Endothelial cell of hepatic sinusoid (primary cell): ENCODE measurements around the gene LGALS9.
"Not testable (repeated sequence)": the region's sequence is repeated elsewhere in the genome, so short reads cannot be mapped to it uniquely, and the experiment has no call there.

Experiments
- in situ Hi-C: cut with HindIII; loops from 2 replicates; pipeline ENCODE4 v1.10.0; 2017; ENCODE audit warnings: low sequenced_read_pairs

Gene LGALS9

GRCh38 chr17:27627514-27627913, 3.5 kb upstream of the LGALS9 start:
- in situ Hi-C loops: no loop called here

DNA sequence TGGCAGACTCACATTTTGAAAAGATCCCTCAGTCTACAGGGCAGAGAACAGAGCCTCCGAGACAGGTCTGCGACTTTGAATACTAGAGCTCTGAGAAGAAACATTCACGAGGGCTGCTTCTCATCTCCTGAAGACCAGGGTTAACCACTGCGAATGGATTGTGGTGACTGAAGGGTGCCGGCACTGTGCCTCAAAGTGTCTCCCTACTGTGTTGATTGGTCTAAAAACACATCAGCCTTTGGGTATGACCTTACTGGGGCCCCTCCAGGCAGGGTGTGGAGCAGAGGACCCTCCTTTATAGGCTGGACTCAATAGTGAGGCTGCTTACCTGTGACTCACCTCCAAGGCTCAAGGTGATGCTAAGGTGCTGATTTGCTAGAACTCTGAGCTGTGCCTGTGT, 2.6 kb upstream of the LGALS9 start:
- in situ Hi-C loops: no loop called here

DNA sequence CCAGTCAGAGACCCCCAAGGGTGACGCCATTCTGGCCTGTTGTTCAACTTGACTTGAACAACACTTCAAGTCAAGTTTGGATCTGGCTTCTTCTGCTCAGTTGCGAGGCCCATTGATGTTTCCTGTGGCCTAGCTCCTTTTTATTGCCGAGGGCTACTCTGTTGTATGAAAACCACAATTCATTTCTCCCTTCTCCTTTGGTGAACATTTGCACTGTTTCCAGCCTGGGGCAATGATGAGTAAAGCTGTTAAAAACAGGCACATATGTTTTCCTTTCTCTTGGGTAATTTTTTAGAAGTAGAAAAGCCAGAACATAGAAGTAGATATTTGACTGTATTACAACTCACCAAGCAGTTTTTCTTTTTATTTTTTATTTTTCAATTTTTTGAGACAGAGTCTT, 1.7 kb upstream of the LGALS9 start:
- in situ Hi-C loops: not testable (repeated sequence)

DNA sequence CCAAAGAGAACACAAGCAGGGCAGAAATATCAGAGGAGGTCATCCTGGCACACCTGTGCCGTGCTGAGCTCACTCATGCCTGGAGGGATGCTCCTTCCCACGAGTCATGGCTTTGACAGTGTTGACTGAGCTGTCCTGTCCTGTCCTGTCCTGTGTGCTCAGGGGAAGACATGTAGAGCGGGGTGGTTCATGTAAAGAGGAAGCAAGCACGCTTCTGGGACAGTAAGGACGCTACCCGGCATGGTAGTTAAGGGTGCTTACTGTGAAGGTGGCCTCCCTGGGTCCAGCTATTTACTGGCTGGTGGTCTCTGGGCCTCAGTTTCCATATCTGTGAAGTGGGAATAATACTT, 398 bp downstream of the LGALS9 start:
- in situ Hi-C loops: no loop called here

DNA sequence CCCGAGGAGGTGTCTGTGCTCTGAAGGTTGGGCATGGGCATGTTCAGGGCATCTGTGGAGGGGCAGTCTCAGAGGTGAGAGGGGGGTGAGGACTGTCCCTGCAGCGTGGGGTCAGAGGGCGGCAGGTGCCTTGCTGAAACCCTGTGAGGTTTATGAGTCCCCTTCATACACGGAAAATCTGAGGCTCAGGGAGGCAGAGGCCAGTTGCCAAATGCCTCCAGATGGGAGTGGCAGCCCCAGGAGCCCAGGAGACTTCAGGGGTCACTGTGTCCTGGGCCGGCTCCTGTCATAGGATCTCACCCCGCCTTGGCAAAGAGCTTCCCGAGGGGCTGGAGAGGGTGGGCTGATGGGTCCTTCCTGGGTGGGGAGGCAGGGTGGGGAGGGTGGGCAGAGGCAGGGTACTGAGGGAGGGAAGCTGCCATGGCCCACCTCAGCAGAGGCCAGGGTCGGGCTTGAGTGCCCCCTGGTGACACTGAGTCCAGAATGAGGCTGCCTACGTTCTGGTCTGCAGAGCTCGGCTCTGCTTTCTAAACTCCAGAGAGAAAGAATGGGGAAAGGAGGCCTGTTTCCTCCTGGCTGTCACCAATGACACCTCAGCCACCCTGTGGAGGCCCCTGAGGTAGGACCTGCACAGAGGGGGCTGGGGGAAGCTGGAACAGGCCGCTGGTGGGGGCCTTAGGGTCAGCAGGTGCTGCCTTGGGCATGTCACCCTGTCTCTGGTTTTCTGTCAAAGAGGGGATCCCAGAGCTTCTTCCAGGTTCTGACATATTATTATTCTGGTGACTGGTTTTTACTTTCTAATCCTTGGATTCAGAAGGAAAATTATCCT, 1.1 kb downstream of the LGALS9 start:
- in situ Hi-C loops: no loop called here

DNA sequence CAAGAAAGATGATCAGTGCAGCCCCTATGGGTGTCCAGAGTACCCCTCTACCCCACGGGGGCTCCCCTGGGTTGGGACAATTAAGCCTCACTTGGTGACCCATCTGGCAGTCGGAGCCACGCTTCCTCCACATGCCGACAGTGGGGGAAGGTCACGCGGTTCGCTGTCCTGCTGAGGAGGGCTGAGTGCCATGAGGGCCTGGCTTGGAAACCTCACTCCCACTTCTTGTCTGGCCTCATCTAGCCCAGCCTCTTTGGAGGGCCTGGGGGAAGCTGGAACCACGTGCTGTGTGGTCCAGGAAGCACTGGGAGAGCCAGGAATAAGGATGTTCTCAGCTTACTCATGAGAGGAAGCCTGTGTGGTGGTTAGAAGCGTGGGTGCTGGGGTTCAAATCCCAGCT, 1.8 kb downstream of the LGALS9 start:
- in situ Hi-C loops: not testable (repeated sequence)

- in situ Hi-C loops: no loop called here
These were observed 2.5 kb downstream of the LGALS9 start for GRCh38 chr17:27633312-27634025.

GRCh38 chr17:27634026-27634335, 3.0 kb downstream of the LGALS9 start:
- in situ Hi-C loops: no loop called here

GRCh38 chr17:27634776-27635175, 3.8 kb downstream of the LGALS9 start:
- in situ Hi-C loops: no loop called here

- in situ Hi-C loops: no loop called here
These were observed 4.4 kb downstream of the LGALS9 start for GRCh38 chr17:27635275-27635823.

- in situ Hi-C loops: not testable (repeated sequence)
These were observed 5.1 kb downstream of the LGALS9 start for GRCh38 chr17:27636005-27636520.

DNA sequence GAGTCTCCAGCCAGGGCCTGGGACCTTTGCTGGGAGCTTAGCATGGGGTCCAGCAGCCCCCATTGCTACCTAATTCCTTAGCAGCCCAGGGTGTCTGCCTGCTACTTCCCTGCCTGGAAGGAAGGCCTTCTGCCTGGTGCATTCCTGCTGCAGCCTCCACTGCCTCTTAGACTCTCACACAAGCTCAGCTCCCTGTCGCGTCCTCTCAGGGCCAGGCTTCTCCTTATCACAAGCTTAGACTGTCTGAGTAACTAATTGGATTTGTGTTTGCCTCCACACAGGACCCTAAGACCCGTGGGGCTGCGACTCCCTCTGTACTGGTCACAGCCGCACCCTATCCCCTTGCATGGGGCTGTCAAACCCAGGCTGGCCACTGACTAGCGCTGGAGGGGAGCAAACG, 6.8 kb downstream of the LGALS9 start:
- in situ Hi-C loops: not testable (repeated sequence)

DNA sequence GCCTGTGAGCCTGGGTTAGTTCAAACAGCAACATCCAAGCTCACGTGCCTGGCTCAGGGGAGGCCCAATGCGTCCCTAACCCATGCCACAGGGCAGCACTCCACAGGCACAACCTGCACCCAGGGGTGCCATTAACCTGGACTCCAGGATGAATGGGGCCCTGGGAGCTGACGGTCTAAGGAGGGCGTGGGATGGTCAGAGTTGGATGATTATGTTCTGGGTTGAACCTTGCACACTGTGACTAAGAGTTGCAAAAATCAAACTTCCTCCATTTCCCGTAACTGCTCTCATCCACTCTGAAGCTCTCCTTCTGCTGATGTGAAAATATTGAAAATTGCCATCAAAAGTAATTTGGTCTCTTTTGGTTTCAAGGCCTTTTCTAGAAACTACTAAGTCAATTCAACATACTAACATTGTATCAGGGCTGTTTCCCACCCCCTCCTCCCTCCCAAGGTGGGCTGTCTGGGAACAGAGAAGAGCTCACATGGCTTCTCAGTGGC, 7.5 kb downstream of the LGALS9 start:
- in situ Hi-C loops: not testable (repeated sequence)

DNA sequence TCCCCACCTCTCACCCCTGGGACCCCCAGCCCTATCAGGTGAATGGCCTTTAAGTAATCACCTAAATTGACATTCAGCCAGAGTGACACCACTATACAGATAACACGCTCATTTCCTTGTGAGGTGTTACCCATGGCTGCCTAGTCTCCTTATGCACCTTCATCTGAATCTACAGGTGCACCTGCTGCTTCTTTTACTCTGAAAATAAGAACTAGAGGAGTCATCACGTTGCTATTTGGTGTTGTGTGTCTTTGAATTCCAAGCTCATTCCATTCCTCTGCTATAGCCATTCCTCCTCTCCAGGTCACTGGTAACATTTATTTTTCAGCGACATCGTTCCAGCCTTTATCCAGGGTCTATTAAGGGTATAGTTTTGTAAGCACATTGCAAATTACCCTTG, 9.8 kb downstream of the LGALS9 start:
- in situ Hi-C loops: no loop called here

DNA sequence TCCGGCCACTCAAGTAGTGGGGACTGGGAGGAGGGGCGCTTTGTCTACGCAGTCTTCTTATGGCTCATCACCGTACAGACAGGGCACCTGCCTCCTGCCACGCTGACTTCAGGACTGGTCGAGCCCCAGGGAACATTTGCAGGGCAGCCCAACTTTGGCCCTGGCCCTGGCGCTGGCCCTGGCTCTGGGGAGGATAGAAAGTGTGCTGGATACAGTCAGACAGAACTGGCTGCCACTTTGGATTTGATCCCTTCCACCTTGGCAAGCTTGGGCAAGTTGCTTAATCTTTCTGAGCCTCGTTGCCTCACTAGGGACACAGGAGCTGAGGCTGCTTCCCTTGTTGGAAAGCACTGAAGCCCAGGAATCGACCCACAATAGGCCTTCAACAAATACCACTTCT, 13.6 kb downstream of the LGALS9 start:
- in situ Hi-C loops: no loop called here

GRCh38 chr17:27645621-27646020, 14.6 kb downstream of the LGALS9 start:
- in situ Hi-C loops: not testable (repeated sequence)

DNA sequence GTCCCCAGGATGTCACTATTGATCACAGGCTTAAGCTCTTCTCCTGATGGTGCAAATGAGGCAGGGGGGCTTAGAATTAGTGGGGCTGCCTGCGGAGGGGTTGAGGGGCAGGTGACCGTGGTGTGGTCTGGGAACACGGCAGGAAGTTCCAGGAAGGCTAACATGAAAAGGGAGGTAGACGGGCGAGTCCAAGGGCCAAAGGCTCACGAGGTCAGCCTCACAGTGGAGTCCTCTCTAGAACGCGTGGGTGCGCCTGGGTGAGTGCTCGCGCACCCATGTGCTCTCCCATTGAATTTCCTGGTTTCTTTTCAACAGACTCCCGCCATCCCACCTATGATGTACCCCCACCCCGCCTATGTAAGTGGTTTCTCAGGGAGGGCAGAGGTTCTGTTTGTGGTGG, 15.2 kb downstream of the LGALS9 start:
- in situ Hi-C loops: no loop called here

GRCh38 chr17:27647765-27648164, 16.8 kb downstream of the LGALS9 start:
- in situ Hi-C loops: no loop called here

- in situ Hi-C loops: not testable (repeated sequence)
These were observed 18.2 kb downstream of the LGALS9 start for GRCh38 chr17:27649111-27649571.

DNA sequence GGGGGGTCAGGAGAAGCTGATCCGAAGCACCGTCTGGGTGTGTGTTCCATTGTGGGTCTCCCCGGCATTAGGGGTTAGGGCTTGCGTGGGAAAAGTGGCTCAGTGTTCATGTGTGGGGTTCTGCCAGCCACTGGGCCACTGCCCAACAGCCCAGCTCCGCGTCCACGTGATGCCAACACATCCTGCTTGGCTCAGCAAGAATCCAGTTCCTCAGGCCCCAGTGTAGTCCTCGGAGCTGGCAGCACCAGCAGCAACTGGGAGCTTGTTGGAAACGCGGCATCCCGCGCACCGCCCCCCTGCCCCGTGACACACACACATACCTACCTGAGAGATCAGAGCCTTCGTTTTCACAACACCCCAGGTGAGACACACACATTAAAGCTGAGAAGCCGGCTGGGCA, 18.9 kb downstream of the LGALS9 start:
- in situ Hi-C loops: no loop called here

GRCh38 chr17:27650836-27651235, 19.8 kb downstream of the LGALS9 start:
- in situ Hi-C loops: no loop called here
